Ectodermal cell (in vitro differentiated cells): ENCODE measurements around the gene AKIP1.
"Not testable (repeated sequence)": the region's sequence is repeated elsewhere in the genome, so short reads cannot be mapped to it uniquely, and the experiment has no call there.

Source experiments
- H3K27ac ChIP-seq: 2 replicates; pipeline ENCODE4 v1.7.0; 2013; ENCODE audit warnings: mild to moderate bottlenecking, low read depth, low read length; ENCODE audit not compliant: insufficient read depth, poor library complexity, severe bottlenecking
- H3K27me3 ChIP-seq: 2 replicates; pipeline ENCODE4 v1.7.0; 2013; ENCODE audit warnings: mild to moderate bottlenecking, low read length; ENCODE audit not compliant: insufficient read depth, control insufficient read depth, poor library complexity, severe bottlenecking
- H3K36me3 ChIP-seq: one replicate; pipeline ENCODE4 v1.7.0; 2013; ENCODE audit warnings: low read length; ENCODE audit not compliant: control insufficient read depth, insufficient read depth
- H3K4me1 ChIP-seq: one replicate; pipeline ENCODE4 v1.7.0; 2013; ENCODE audit warnings: low read length; ENCODE audit not compliant: control insufficient read depth, insufficient read depth
- H3K4me3 ChIP-seq: 2 replicates; pipeline ENCODE4 v1.7.0; 2013; ENCODE audit warnings: low read depth, low read length, control low read depth; ENCODE audit not compliant: insufficient read depth
- H3K9me3 ChIP-seq: 2 replicates; pipeline ENCODE4 v1.7.0; 2013; ENCODE audit warnings: mild to moderate bottlenecking, low read length, moderate library complexity; ENCODE audit not compliant: control insufficient read depth
- WGBS, 2 experiments: methylation state at CpG; one replicate each; pipeline ENCODE4 v1.1.7; 2013; ENCODE audit warnings: missing lambda C conversion rate in 2 of 2; 5-methylcytosine and 5-hydroxymethylcytosine counted together

AKIP1 gene

GRCh38 chr11:8878771-8879170 lies 32.2 kb upstream of the AKIP1 start:
- no peaks in the 10 kb centered on the region for H3K4me1 ChIP-seq
- H3K36me3 ChIP-seq, result no peaks in the 10 kb centered on the region
- no peak overlapping the region for H3K4me3 ChIP-seq
- no peaks in the 10 kb centered on the region for H3K9me3 ChIP-seq
- 89 to 94% methylated on average over 2 of the region's 2 CpGs for WGBS, 2 experiments
- H3K27me3 ChIP-seq, result no peaks in the 10 kb centered on the region
- H3K27ac ChIP-seq, result no peak overlapping the region

GRCh38 chr11:8881585-8881984 lies 29.4 kb upstream of the AKIP1 start:
- not testable (repeated sequence) for H3K27ac ChIP-seq, H3K4me1 ChIP-seq, H3K4me3 ChIP-seq, H3K9me3 ChIP-seq, H3K27me3 ChIP-seq, H3K36me3 ChIP-seq
- WGBS, 2 experiments, result 87 to 93% methylated on average over 7 of the region's 7 CpGs

- WGBS, 2 experiments, result 100% methylated on average over 1 to 2 of the region's 2 CpGs
- H3K4me3 ChIP-seq, result no peak overlapping the region
- peaks cover 2% of the 10 kb centered on the region for H3K9me3 ChIP-seq
- no peak overlapping the region for H3K27ac ChIP-seq
- no peaks in the 10 kb centered on the region for H3K4me1 ChIP-seq
- no peaks in the 10 kb centered on the region for H3K36me3 ChIP-seq
- H3K27me3 ChIP-seq, result no peaks in the 10 kb centered on the region
Measured at GRCh38 chr11:8886322-8886721, 24.7 kb upstream of the AKIP1 start.

- not testable (repeated sequence) for H3K4me1 ChIP-seq, H3K4me3 ChIP-seq, H3K27me3 ChIP-seq, H3K27ac ChIP-seq, H3K36me3 ChIP-seq, H3K9me3 ChIP-seq
- WGBS, 2 experiments, result 65 to 92% methylated on average over 2 of the region's 2 CpGs
Measured at GRCh38 chr11:8891185-8891584, 19.8 kb upstream of the AKIP1 start.

- Histone ChIP-seq H3K27ac (no peak overlapping the region), H3K27me3 (no peaks in the 10 kb centered on the region)
Measured at GRCh38 chr11:8899119-8899753, 11.8 kb upstream of the AKIP1 start.

GRCh38 chr11:8905528-8906165 lies 5.3 kb upstream of the AKIP1 start:
- Histone ChIP-seq H3K4me3 (no peak overlapping the region), H3K9me3 (no peaks in the 10 kb centered on the region), H3K27ac (no peak overlapping the region), H3K27me3 (peaks cover 21% of the 10 kb centered on the region), H3K4me1 (no peaks in the 10 kb centered on the region), H3K36me3 (no peaks in the 10 kb centered on the region)
- 95 to 98% methylated on average over 4 to 5 of the region's 5 CpGs for WGBS, 2 experiments

More at GRCh38 chr11:8899119-8899753, 11.8 kb upstream of the AKIP1 start:
- no peaks in the 10 kb centered on the region for H3K4me1 ChIP-seq
- no peak overlapping the region for H3K4me3 ChIP-seq
- H3K9me3 ChIP-seq, result no peaks in the 10 kb centered on the region
- no peaks in the 10 kb centered on the region for H3K36me3 ChIP-seq

GRCh38 chr11:8907116-8907515 lies 3.9 kb upstream of the AKIP1 start:
- no peak overlapping the region for H3K27ac ChIP-seq
- WGBS, 2 experiments, result 100% methylated on average over 1 of the region's 1 CpG
- H3K27me3 ChIP-seq, result peaks cover 21% of the 10 kb centered on the region

GRCh38 chr11:8908099-8908498 lies 2.9 kb upstream of the AKIP1 start:
- Histone ChIP-seq H3K27ac (no peak overlapping the region), H3K4me3 (no peak overlapping the region), H3K9me3 (no peaks in the 10 kb centered on the region), H3K36me3 (no peaks in the 10 kb centered on the region), H3K27me3 (peaks cover 21% of the 10 kb centered on the region), H3K4me1 (no peaks in the 10 kb centered on the region)

More at GRCh38 chr11:8907116-8907515, 3.9 kb upstream of the AKIP1 start:
- no peaks in the 10 kb centered on the region for H3K9me3 ChIP-seq
- no peaks in the 10 kb centered on the region for H3K36me3 ChIP-seq
- H3K4me1 ChIP-seq, result no peaks in the 10 kb centered on the region
- no peak overlapping the region for H3K4me3 ChIP-seq

GRCh38 chr11:8910649-8911026 lies 351 bp upstream of the AKIP1 start:
- peaks cover 6% of the 10 kb centered on the region for H3K4me1 ChIP-seq
- WGBS, 2 experiments, result 1% methylated on average over 11 to 15 of the region's 19 CpGs
- no peaks in the 10 kb centered on the region for H3K9me3 ChIP-seq
- peaks cover 21% of the 10 kb centered on the region for H3K27me3 ChIP-seq
- no peak overlapping the region for H3K27ac ChIP-seq
- H3K4me3 ChIP-seq, result peak overlapping the region; percentile 96
- H3K36me3 ChIP-seq, result no peaks in the 10 kb centered on the region

- peaks cover 19% of the 10 kb centered on the region for H3K4me1 ChIP-seq
- peaks cover 10% of the 10 kb centered on the region for H3K27me3 ChIP-seq
- 64 to 72% methylated on average over 9 of the region's 9 CpGs for WGBS, 2 experiments
- no peak overlapping the region for H3K27ac ChIP-seq
- no peaks in the 10 kb centered on the region for H3K9me3 ChIP-seq
- no peak overlapping the region for H3K4me3 ChIP-seq
- H3K36me3 ChIP-seq, result peaks cover 10% of the 10 kb centered on the region
Measured at GRCh38 chr11:8913961-8914660, 3.1 kb downstream of the AKIP1 start.
